CMK (cell line): ENCODE measurements around the gene PDIA2.
"Not testable (repeated sequence)": the region's sequence is repeated elsewhere in the genome, so short reads cannot be mapped to it uniquely, and the experiment has no call there.

Source experiments
- DNase-seq: peaks from one replicate; pipeline ENCODE4 v3.0.0-alpha.2; 2010; ENCODE audit warnings: low read depth

The PDIA2 gene

DNA sequence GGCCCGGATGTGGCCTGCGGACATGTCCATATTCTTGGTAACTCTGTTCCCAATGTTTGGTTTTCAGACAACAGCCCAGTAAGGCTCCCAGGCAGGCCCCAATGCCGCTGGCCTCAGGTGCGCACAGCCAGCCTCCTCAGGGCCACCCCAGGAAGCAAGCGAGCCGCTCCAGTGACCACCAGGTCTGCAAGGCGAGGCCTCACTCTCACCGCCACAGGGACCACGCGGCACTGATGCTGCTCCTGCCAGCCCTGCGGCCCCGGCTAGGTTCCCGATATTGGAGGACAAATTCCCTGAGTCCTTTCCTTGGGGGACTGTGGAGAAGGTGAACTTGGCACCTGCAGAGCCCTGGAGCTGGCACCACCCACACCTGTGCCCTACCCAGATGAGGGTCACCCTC, 19.0 kb downstream of the PDIA2 start:
- DNase-seq = no peak

DNA sequence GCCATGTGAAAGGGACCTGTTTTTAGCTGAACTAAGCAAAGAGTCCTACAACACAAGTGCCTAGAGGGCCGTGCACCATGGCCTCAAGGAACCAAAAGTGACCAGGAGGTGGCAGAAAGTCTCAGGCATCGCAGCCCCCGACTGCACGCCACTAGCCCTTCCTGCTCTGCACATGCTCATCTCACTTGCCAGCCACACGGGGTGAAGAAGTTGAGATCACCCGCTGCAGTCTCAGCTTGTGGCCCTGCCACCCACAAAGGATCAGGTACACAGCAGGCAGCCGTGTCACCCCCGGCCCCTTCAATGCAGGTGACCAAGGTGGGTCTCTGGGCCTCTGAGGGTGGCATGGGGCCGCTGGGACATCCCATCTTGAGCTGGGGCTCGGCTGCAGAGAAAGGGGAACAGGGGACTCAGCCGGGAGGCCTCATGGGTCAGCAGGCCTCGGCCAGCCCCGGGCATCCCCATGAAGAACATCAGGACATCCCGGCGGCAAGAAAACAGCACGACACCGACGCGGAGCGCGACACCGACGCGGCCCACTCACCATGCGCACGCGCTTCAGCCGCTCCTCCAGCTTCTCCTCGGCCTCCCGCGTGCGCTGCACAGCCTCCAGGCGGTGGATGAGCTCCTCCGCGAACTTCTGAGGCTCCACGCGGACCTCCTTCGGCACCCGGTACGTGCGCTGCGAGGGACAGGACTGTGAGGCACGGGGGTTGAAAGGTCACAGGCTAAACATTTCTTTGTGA, 21.0 kb downstream of the PDIA2 start:
- DNase-seq = peak; percentile 34

DNA sequence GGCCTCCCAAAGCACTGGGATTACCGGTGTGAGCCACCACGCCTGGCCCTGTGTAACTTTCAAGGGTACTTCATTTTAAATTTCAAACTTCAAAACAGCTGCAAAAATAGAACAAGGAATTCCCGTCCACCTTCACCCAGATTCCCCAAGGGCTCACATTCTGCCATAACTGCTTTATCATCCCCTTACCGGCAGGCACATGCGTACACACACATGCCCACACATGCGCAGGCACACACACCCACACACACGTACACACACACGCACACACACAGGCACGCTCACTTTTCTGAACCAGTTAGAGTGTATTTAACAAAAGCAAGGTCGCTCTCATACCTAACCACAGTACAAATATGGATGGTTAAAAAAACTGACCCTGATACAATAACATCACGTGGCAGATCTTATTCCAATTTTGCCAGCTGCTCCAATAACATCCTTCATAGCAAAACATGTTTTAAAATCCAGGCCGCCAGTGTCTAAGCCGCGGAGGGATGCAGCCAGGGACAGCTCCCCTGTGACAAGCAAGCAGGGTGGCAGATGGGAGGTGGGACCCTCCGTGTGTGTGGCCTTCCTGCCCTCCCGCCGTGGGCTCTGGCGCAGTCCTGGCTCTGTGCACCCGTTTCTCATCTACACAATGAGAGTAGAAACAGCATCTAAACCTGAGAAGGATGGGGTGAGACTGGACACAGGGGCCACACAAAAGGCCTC, 23.1 kb downstream of the PDIA2 start:
- DNase-seq = no peak

DNA sequence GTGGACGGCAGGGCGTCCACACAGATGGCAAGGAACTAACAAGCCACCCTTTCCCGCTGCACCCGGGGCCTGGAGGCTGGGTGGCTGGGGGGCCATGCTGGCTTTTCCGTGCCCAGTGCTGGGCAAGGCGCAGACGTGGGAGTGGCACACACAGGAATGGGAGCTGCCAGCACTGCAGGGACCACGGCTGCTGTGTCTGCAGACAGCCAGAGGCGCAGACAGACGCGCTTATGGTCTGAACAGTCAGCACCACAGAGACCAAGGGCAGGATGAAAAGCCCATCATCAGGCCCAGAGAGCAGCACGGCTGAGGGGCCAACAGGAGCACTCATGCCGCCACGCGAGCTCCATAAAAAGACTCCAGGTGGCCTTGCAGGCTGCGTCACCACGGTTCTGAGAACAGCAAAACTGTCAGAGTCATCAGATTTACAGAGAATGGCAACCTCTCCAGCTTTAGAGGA, 24.0 kb downstream of the PDIA2 start:
- DNase-seq = no peak

DNA sequence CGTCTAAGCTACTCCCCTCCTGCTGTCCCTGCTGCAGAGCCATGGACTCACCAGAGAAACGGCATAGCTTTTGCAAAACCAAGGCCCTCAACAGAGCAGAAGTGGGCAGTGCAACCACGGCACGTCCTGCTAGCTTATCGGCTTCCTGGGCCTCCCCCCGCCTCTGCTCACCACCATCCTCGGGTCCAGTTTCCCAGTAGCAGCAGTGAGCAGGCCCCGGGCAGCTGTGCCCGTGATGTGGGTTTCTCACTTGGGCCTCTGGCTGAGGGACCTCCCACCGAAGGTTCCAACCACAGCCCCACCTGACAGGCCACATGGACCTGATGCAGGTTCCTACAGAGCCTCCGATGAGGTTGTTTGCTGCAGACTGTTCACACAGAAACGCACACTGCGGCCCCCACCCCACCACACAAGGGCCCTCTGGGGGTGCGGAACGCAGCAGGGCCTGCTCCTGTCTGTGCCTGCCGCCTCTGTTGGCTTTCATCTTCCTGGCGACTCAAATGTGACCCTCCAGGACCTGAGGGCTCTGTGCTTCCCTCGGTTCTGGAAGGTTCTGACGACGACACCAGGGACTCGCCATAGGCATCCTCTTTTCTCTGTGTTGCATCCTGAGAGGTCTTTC, 24.8 kb downstream of the PDIA2 start:
- DNase-seq = no peak

DNA sequence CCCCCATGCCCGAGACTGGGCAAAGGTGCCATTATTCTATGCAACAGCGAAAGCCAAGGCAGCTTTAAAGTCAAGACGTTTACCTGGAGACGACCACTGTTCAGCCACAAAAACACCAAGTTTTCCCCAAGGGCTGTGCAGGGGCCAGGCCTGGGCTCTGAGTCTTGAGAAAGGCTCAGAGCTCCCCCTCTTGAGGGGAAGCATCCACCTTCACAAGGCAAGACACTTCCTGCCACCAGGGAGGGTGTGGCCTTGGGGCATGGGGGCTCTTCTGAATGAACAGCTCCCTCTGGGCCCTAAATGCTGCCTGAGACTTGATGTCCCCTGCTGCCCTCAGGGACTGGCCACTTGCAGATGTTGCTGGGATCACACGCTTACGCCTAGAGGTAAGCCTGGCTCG, 26.5 kb downstream of the PDIA2 start:
- DNase-seq = no peak

DNA sequence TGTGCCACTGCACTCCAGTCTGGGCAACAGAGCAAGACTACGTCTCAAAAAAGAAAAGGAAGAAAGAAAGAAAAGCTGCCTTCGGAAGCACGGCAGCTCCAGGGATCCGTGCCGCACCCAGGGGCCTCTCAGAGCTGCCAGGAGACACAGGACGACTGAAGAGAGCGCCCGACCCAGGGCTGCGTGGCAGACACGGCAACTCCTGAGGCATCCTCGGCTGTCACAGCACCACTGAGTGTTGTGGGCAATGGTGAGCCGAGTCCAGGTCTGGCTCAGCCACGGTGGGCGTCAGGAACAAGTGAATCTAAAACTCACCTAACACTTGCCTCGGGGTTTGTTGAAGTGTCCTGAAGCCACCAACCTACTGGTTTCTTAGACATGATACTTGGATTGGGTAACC, 28.8 kb downstream of the PDIA2 start:
- DNase-seq = no peak

DNA sequence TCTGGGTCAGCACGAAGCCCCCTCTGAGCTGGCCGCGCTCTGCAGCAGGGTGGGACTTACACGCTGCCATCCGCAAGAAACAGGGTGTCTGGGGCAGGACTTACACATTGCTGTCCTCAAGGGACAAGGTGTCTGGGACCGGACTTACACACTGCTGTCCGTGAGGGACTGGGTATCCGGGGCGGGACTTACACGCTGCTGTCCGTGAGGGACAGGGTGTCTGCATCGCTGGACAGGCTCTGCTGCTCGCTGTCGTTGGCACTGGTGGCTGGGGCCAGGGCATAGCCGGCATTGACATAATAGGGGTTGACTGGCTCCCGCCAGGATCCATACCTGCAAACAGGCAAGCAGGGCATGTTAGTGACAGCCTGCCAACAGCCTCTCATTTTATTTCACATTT, 31.4 kb downstream of the PDIA2 start:
- DNase-seq = no peak

DNA sequence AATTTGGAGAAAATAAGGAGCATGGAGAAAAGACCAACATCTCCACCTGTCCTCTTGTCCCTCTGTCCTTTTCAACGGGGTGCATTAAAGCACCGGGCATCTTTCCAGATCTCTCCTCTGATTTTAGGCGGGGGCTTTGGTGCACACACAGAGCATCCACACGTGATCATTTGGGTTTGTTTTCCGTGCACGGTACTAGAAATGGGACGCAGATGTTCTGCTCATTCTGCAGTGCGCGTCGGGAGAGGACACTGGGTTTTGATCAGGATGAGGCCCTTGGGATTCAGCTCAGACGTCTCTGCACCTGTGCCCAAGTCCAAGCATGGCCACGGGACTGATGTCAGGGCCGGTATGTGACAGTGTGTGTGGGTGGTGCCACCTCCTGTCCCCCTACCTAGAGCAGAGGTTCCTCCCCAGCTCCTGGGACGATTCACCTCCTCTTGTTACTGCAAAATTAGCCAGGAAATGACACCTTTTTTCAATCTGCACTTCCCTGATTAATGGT, 31.9 kb downstream of the PDIA2 start:
- DNase-seq = no peak

DNA sequence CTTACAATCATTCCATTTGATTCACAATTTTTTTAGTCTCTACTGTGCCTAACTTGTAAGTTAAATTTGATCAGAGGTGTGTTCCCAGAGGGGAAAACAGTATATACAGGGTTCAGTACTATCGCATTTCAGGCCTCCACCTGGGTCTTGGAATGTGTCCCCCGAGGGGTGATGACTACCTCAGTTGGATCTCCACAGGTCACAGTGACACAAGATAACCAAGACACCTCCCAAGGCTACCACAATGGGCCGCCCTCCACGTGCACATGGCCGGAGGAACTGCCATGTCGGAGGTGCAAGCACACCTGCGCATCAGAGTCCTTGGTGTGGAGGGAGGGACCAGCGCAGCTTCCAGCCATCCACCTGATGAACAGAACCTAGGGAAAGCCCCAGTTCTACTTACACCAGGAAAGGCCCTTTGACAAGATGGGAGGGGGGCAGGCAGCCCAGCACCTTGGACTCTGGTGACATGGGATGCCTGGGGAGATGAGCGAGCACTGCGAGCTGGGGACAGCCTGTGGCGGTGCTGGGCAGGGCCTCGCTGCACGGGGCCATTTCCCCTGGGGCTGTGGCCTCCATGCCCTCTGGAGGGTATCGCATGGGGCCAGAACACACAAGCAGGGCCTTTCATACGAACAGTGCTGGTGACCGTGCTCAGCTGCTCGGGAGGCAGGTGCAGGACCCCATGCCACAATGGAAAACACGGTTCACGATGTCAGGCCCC, 33.9 kb downstream of the PDIA2 start:
- no peak for DNase-seq

DNA sequence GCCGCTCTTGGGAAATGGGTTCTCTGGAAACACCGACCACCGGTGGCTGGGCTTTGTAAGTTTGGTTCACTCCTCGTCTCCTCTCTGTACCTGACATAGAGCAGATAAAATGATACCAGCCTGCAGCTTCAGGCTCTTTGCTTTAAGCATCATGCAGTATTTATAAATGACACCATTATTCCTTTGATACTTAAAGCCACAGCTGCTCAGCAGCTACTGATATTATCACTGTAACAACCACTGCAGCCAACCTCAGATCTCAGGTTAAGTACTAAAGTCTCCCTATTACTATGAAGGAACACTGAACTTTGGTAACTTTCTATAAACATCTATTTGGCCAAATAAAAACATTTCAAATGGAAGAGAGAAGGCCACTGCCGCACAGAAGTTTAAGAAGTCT, 34.6 kb downstream of the PDIA2 start:
- DNase-seq = no peak

DNA sequence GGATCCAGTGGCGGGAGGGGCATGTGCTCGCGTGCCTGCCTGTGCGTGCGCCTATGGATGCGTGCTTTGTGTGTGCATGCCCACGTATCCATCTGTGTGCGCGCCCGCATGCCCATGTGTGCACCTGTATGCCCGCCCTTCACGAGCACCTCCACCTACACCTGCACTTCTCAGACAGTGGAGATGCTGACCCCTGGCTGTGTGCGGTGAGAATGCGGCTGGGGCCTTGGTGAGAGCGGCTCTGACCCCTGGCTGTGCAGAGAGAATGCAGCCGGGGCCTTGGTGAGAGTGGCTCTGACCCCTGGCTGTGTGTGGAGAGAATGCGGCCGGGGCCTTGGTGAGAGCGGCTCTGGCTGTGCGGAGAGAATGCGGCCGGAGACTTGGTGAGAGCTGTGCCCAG, 35.7 kb downstream of the PDIA2 start:
- DNase-seq = no peak

DNA sequence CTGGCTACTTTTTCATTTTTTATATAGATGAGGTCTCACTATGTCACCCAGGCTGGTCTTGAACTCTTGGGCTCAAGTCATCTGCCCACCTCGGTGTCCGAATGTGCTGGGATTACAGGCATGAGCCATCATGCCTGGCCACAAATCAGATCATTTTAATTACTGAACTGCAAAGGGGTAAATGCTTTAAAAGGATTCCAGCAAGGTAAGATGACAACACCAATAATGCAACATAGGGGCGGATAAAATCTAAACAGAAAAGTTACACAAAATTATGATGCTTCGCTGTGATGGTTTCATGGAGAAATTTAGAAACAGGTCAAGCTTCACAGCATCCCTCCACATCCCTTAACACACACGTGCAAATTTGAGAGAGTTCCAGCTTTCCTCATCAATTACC, 37.2 kb downstream of the PDIA2 start:
- no peak for DNase-seq

DNA sequence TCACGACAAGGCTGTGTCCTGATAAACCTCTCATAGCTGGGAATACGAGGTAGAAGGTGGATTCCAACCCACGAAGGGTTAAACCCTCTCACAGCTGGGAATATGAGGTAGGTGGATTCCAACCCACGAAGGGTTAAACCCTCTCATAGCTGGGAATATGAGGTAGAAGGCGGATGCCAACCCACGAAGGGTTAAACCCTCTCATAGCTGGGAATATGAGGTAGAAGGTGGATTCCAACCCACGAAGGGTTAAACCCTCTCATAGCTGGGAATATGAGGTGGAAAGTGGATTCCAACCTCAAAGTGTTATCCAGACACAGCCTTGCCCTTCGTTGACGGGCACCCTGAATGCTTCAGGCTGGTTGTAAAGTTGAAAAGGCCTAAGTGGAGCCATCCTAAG, 38.6 kb downstream of the PDIA2 start:
- DNase-seq = no peak

DNA sequence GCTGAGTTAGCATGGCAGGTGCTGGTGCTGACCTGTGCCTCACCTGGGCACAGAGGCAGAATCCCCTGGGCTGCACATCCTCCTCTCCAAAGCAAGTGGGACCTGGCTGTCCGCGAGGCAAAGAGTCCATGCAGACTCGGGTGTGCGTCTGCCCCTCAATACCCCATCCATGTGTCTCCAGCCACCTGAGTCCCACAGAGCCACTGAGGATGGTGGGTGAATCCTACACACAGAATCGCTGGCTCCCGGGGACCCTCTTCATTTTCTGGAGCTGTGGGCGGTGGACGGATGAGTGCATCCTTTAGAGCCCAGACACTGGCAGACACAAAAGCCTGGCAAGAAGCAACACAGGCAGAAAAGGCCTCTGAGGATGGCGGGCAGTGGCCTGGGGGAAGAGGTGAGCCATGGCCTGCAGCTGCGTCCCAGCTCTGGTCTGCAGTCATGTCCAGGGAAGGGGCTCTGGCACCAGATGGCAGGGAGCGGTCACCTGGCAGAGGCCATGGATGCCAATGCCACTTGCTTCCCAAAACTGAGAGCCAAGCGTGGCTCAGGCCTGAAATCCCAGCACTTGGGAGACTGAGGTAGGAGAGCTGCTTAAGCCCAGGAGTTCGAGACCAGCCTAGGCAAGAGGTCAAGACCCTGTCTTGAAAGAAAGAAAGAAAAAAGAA, 39.6 kb downstream of the PDIA2 start:
- DNase-seq = no peak

DNA sequence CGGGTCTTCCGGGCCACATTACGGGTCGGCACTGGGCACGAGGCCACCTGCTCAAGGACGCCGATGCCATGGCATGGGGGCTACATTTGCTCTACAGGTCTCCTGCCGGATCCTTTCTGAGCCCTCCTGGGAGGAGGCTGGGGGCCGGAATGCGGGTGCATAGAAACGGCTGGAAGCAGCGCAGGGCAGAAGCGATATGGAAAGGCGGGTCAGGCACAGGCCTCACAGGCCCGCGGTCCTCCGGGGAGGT, 41.2 kb downstream of the PDIA2 start:
- DNase-seq = no peak

DNA sequence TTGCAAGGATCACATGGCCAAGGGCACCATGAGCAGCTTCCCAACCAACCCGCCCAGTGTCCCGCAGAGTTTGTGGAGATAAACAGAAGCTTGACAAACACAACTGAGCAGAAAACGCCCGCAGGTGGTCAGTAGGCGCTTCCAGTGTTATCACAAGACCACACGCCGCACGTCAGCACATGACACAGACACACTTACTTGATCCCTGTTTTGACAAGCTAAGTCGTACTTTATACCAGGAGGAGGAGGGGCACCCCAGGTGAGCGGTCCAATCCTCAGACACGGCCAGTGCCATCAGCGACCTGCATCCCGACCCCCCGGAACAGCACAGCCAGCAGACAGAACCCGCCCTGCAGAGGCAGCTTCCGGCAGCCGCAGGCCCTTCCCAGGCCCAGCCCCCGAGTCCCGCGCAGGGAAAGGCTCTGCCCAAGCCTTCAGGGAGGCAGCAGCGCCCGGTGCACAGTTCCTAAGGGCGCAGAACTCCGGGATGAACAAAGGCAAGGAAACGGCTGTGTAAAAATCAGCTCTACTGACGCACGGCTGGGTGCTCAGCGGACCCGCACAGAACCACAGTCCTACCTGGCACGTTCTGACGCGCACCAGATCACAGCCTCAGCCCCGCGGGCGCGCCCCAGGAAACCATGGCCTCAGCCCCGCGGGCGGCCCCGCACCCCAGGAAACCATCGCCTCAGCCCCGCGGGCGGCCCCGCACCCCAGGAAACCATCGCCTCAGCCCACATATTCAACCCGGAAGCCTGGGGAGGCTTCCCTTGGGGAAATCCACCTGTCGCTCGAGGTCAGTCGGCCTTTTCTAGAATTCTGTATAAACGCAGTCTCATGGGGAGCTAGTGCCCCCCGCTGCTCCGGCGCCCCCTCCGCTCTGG, 41.7 kb downstream of the PDIA2 start:
- no peak for DNase-seq

DNA sequence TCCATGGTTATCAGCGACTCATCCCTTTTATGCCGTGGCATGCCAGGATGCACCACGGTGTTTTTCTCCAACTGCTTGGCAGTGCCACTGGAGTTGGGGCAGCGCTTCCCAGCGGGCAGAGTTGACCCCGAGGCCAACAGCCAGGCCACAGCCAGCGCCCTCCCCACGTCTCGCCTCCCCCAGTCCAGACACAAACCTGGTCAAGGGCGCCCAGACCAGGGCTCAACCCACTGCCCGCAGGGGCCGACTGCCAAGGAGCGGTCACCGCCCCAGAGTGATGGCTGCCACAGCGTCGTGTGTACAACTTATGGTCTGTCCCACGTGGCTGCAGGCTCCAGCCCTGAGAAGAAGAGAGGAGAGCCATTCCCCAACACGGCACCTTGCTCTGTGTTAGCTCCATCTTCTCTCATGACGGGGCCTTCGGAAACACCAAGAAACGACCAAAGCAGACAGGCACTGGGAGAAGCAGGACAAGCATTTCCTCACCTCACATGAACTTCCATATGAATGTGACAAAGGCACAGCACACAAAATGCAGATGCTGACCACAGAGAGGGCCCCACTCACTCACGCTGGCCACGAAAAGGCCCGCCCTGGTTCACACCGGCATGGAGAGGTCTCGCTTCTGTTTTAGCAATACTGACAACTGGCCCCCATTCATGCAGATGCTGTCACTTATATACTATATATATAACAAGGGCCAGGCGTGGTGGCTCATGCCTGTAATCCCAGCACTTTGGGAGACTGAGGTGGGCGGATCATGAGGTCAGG, 42.6 kb downstream of the PDIA2 start:
- DNase-seq = no peak

DNA sequence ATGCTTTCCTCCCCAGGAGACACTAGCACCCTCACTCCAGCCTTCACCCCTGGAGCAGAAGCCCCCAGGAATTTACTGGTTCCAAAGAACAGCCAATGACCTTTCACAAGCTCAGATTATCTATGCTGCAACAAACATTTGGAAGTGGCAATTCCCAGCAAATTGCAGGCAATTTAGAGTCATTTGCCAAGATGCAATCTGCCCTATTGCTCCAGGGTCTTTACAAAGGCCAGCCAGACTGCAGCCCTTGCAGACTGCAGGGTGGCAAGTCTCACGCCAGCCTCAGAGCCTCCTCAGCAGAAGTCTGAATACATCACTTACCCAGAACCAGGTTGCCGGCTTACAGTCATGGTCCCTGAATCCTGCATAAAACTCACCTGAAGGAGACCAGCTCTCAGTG, 47.8 kb downstream of the PDIA2 start:
- no peak for DNase-seq

DNA sequence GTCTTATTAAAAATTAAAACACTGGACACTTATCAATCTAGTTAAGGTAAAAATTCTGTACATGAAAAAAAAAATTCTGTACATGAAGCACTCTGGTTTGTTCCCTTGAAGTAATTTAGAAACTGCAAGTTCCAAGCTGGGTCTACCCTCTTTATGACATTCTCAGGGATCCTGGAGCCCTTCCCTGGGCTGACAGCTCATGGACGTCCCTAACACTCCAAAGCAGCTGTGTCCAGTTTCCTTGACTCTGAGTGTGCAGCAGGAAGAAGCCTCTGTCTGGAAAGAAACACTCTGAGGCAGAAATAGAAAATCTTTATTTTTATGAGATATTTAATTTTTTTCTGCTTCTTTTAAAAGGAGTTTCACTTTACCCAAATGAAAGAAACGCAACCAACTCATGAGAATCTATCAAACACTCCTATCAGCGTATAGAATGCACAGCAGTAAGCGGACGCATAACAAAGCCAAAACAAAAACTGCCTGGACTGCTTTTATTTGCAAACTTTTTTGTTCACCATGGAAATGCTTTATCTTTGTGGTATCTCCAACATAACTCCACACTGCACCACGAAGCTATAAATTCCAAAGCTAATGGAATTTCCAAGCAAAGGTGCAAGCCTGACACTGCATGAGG, 48.3 kb downstream of the PDIA2 start:
- DNase-seq = not testable (repeated sequence)
